Lung (tissue), 12 donors: ENCODE data around the gene RFPL2. TPM values are rescaled to one million over a fixed set of nuclear protein-coding genes. Genes with fewer than 3 reads are reported as not detected.
"Not testable (repeated sequence)": the region's sequence is repeated elsewhere in the genome, so short reads cannot be mapped to it uniquely, and the experiment has no call there.

Experiments used
- ATAC-seq: fragments of 200-7000 bp; cut with Tn5 transposase; one replicate; pipeline ENCODE4 v1.9.1; 2020; ENCODE audit warnings: moderate number of reproducible peaks; ENCODE audit not compliant: insufficient read depth, low FRiP score
- DNase-seq, 3 donors: peaks; one replicate each; pipeline ENCODE4 v3.0.0-alpha.2; 2013 to 2017
- H3K27ac ChIP-seq, 2 donors: one replicate each; pipeline ENCODE4 v1.5.1; 2013; ENCODE audit warnings: mild to moderate bottlenecking in 2 of 2, moderate library complexity in 2 of 2, control low read depth in 1 of 2, inconsistent platforms in 1 of 2, low read depth in 1 of 2, low read length in 1 of 2
- H3K27me3 ChIP-seq, 3 donors: one replicate each; pipeline ENCODE4 v1.5.1; 2013; ENCODE audit warnings: low read length in 2 of 3; ENCODE audit not compliant: control insufficient read depth in 3 of 3, insufficient read depth in 3 of 3
- H3K36me3 ChIP-seq, 4 donors: one replicate each; pipeline ENCODE4 v1.5.1; 2013; ENCODE audit warnings: low read length in 4 of 4, mild to moderate bottlenecking in 1 of 4, moderate library complexity in 1 of 4; ENCODE audit not compliant: control insufficient read depth in 4 of 4, insufficient read depth in 4 of 4
- H3K4me1 ChIP-seq, 5 donors: one replicate each; pipeline ENCODE4 v1.5.1; 2013; ENCODE audit warnings: low read length in 5 of 5, mild to moderate bottlenecking in 2 of 5, moderate library complexity in 1 of 5; ENCODE audit not compliant: control insufficient read depth in 5 of 5, insufficient read depth in 5 of 5
- H3K4me3 ChIP-seq: one replicate; pipeline ENCODE4 v1.5.1; 2013; ENCODE audit warnings: mild to moderate bottlenecking, control low read depth, moderate library complexity
- H3K9ac ChIP-seq, 2 donors: one replicate each; pipeline ENCODE4 v1.5.1; 2013; ENCODE audit warnings: low read length in 2 of 2, control low read depth in 1 of 2; ENCODE audit not compliant: insufficient read depth in 1 of 2
- H3K9me3 ChIP-seq, 4 donors: one replicate each; pipeline ENCODE4 v1.5.1; 2013; ENCODE audit warnings: low read length in 3 of 4, mild to moderate bottlenecking in 1 of 4, moderate library complexity in 1 of 4; ENCODE audit not compliant: control insufficient read depth in 4 of 4, insufficient read depth in 3 of 4
- WGBS, 2 donors: extraction: QIAGEN DNeasy Blood & Tissue Kit; methylation state at CpG; one replicate each; pipeline ENCODE4 v1.1.7; 2013; 5-methylcytosine and 5-hydroxymethylcytosine counted together
- polyA plus RNA-seq, 2 donors: library from polyadenylated mRNA; stranded (reverse); fragments of 200-250 nt; gene quantifications; one replicate each; pipeline ENCODE4 v1.2.1, GENCODE V29; 2013
- total RNA-seq, 2 donors: library from RNA; depleted of rRNA in 1 of 2; stranded (reverse); fragments of >200 nt in 1 of 2; gene quantifications; one replicate each; pipeline ENCODE4 v1.2.1, GENCODE V29; 2014 to 2021
- TF ChIP-seq, protein P1 (sequence below): IDR thresholded peaks from 2 replicates; pipeline ENCODE4 v1.5.1; 2012; ENCODE audit warnings: mild to moderate bottlenecking; ENCODE audit errors: control extremely low read depth, extremely low read depth
- donor health status: control.
- donor health status: control.
- donor health status: Bipolar disorder and iron deficiency.
- donor health status: healthy.
- donor health status: DM: yes; HTN: yes; CAD: no.

RFPL2 gene
- total and polyA plus RNA-seq, 4 donors = 0.10 TPM; not detected in 3

DNA sequence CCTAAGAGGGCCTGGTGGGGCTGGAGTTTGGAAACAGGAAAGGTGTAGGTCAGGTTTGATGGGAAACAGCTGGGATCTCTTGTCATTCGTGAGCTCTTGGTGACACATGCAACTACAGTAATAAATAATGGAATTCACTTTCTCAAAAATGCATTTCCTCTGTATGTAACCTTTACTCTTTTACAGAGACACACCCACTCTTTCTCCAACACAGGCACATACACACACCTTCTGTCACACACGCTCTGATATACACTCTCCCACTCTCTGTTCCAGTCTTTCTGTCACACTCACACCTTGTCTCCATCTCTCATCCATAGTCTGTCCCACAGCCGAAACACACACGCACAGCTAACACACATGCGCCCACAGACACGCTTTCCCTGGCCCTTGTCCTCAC, 39.2 kb downstream of the RFPL2 start:
- ATAC-seq (no peak), DNase-seq (no peak)
- H3K27me3 ChIP-seq = peaks cover 0 to 5% (median 0%) of the 10 kb centered on the region in 3 donors
- no peaks in the 10 kb centered on the region for H3K36me3 ChIP-seq
- H3K4me3 ChIP-seq = no peak overlapping the region
- no peaks in the 10 kb centered on the region for H3K4me1 ChIP-seq
- 78 to 87% methylated on average over 6 of the region's 6 CpGs for WGBS, 2 donors
- no peaks in the 10 kb centered on the region for H3K9me3 ChIP-seq
- no peak overlapping the region for H3K27ac ChIP-seq
- TF ChIP-seq, protein P1, sequence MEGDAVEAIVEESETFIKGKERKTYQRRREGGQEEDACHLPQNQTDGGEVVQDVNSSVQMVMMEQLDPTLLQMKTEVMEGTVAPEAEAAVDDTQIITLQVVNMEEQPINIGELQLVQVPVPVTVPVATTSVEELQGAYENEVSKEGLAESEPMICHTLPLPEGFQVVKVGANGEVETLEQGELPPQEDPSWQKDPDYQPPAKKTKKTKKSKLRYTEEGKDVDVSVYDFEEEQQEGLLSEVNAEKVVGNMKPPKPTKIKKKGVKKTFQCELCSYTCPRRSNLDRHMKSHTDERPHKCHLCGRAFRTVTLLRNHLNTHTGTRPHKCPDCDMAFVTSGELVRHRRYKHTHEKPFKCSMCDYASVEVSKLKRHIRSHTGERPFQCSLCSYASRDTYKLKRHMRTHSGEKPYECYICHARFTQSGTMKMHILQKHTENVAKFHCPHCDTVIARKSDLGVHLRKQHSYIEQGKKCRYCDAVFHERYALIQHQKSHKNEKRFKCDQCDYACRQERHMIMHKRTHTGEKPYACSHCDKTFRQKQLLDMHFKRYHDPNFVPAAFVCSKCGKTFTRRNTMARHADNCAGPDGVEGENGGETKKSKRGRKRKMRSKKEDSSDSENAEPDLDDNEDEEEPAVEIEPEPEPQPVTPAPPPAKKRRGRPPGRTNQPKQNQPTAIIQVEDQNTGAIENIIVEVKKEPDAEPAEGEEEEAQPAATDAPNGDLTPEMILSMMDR = no peak
- no peak overlapping the region for H3K9ac ChIP-seq

DNA sequence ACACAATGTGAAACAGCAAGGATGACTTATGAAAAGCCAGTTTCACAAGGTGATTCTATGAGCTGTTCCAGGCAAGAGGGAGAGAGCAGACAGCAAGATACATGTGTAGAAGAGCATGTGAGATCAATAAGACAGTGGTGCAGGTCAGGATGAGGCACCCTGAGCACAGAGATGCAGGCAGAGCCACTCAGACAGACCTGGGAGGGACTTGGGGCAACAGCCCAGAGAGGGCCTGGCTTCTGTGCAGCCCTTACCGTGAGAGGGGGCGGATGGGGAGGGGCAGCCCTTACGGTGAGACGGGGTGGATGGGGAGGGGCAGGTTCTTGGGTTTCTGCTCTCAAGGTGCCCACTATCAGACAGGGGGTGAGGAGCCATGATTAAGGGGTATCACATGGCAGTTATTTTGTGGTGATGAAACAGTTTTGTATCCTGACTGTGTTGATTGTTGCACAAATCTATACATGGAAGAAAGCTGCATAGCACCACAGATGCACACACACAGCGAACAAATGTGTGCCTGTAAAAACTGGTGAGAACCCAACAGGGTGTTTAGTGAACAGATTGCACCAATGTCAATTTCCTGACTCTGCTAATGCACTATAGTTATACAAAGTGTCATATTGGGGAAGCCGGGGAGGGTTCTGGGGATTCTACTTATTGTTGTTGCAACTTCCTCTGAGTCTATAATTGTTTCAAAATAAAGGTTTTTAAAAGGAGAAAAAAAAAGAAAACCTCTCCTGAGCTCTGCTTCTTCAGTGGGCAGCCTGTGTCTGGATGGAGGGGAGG, 40.6 kb downstream of the RFPL2 start:
- H3K9ac ChIP-seq = no peak overlapping the region
- no peaks in the 10 kb centered on the region for H3K36me3 ChIP-seq
- DNase-seq = no peak
- TF ChIP-seq, protein P1 = no peak
- no peak overlapping the region for H3K4me3 ChIP-seq
- no peaks in the 10 kb centered on the region for H3K4me1 ChIP-seq
- ATAC-seq = no peak
- H3K9me3 ChIP-seq = no peaks in the 10 kb centered on the region
- WGBS, 2 donors = 30 to 47% methylated on average over 6 of the region's 6 CpGs
- peaks cover 0 to 5% (median 0%) of the 10 kb centered on the region in 3 donors for H3K27me3 ChIP-seq
- H3K27ac ChIP-seq = no peak overlapping the region

DNA sequence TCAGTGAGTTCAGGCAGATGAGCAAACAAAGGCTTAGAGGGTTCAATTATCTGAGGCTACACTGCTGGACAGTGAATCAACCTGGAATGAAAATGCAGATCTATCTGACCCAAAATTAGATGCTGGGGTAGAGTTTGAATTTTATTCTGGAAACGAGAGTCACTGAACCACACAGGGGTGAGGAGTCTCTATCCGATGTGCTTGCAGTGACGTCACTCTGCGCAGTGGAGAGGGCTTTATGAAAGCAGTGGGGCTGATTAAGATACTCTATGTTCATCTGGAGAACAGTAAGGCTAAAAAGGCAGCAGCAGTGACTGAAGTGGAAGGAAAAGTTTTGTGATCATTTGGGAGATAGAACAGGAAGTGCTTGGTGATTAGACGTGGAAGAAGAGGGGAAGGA, 44.5 kb downstream of the RFPL2 start:
- not testable (repeated sequence) for H3K27ac ChIP-seq, H3K4me1 ChIP-seq, H3K27me3 ChIP-seq, H3K4me3 ChIP-seq, H3K36me3 ChIP-seq, H3K9ac ChIP-seq, DNase-seq, ATAC-seq, H3K9me3 ChIP-seq
- WGBS, 2 donors = 71 to 73% methylated on average over 5 of the region's 5 CpGs

DNA sequence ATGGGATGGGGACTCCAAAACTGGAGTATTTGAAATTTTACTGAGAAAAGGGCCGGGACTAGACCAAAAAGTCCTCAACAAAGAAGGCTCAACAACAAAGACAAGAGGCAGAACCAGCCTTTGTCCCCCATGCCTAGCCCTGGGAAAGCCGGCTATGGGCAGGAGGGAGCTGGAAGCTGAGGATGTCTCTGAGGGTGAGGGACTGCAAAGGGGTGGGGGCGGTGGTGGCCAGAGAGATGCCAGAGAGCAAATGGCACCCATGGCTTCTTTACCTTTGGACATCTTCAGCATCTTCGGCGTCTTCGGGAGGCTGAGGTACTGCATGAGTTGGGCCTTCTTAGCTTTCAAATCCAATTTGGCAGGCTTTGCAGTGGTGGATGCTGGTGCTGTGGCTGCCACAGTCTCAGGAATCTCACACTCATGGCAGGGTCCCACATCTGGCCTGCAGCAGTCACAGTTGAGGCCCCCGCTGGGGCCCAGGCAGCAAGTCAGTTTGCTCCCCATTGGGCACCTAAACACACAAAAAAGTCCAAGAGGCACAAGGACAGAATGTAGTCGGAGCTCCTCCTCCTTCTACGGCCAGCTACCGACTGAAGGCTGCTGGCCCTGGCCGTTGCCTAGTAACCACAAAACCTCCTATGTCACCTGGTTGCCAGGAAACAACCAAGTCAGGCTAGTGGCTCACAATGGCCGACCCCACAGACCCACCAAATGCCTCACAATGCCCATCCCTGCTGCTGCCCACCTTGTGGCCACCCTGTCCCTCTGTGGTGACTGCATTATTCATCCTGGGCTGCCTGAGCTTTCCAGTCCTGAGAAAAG, 46.0 kb downstream of the RFPL2 start, which contains the start of gene C22orf42:
TSS of gene C22orf42 (minus strand) at position 592 of the 822 bp plus-strand sequence. CDS start at position 504, 88 bp downstream.
- H3K27ac ChIP-seq = no peak within 1 kb of the TSS
- 79 to 88% methylated on average over 12 of the region's 12 CpGs for WGBS, 2 donors
- peaks cover 0 to 8% (median 0%) of the 10 kb centered on the region in 3 donors for H3K27me3 ChIP-seq
- no peaks in the 10 kb centered on the region for H3K36me3 ChIP-seq
- H3K9me3 ChIP-seq = no peaks in the 10 kb centered on the region
- H3K9ac ChIP-seq = no peak within 1 kb of the TSS
- no peak within 1 kb of the TSS for H3K4me3 ChIP-seq
- H3K4me1 ChIP-seq = no peaks in the 10 kb centered on the region
- ATAC-seq = no peak
- no peak for DNase-seq
- TF ChIP-seq, protein P1 = no peak

- not testable (repeated sequence) for DNase-seq, ATAC-seq
- 75 to 91% methylated on average over 5 of the region's 5 CpGs for WGBS, 2 donors
These were observed 47.2 kb downstream of the RFPL2 start for GRCh38 chr22:32157632-32158031.

DNA sequence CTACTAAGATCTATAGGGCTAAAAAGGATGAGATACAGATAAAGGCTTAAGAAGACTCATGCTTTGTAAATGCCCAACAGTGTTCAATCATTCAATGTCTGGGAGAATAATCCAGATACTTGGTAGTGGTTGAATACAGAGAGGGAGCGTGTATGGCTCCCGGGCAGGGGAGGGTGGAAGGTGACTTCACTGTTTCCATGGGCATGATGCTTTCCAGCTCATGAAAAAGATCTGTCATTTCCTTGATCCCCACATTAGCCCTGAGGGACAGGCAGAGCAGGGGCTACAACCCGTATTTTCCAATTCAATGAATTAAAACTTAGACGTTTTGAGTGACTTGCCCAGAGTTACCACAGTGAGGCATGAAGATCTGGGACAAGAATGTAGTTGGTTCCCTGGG, 50.1 kb downstream of the RFPL2 start:
- not testable (repeated sequence) for H3K9me3 ChIP-seq, H3K27me3 ChIP-seq, H3K9ac ChIP-seq, H3K36me3 ChIP-seq, H3K4me3 ChIP-seq, H3K4me1 ChIP-seq, H3K27ac ChIP-seq, DNase-seq, ATAC-seq
- 86% methylated on average over 4 of the region's 4 CpGs for WGBS, 2 donors

More at GRCh38 chr22:32157632-32158031, 47.2 kb downstream of the RFPL2 start:
- H3K9me3 ChIP-seq, H3K27ac ChIP-seq, H3K36me3 ChIP-seq, H3K9ac ChIP-seq, H3K4me1 ChIP-seq, H3K27me3 ChIP-seq, H3K4me3 ChIP-seq: not testable (repeated sequence)
